ENCODE results near the gene GNPTG. TPM values are rescaled to one million over a fixed set of nuclear protein-coding genes. Genes with fewer than 3 reads are reported as not detected.
"Not testable (repeated sequence)": the region's sequence is repeated elsewhere in the genome, so short reads cannot be mapped to it uniquely, and the experiment has no call there.

GNPTG gene
- total RNA-seq, 1 donor from 2014 or later = 101 TPM

GRCh38 chr16:1319041-1319440, 32.7 kb upstream of the GNPTG start:
- no peak for DNase-seq (ENCODE audit: low read depth)

- no peak for DNase-seq (ENCODE audit: low read depth)
These were observed 31.6 kb upstream of the GNPTG start for GRCh38 chr16:1320097-1320496.

- no peak for DNase-seq (ENCODE audit: low read depth)
These were observed 31.0 kb upstream of the GNPTG start for GRCh38 chr16:1320658-1321240.

GRCh38 chr16:1322407-1322806, 29.3 kb upstream of the GNPTG start:
- DNase-seq (ENCODE audit: low read depth) = no peak

- no peak for DNase-seq (ENCODE audit: low read depth)
These were observed 28.2 kb upstream of the GNPTG start for GRCh38 chr16:1323296-1324239.

GRCh38 chr16:1324286-1324826, 27.4 kb upstream of the GNPTG start:
- no peak for DNase-seq (ENCODE audit: low read depth)

- DNase-seq (ENCODE audit: low read depth) = no peak
These were observed 26.5 kb upstream of the GNPTG start for GRCh38 chr16:1325261-1325660.

GRCh38 chr16:1325673-1326371, 25.9 kb upstream of the GNPTG start:
- no peak for DNase-seq (ENCODE audit: low read depth)

GRCh38 chr16:1326391-1326790, 25.3 kb upstream of the GNPTG start:
- no peak for DNase-seq (ENCODE audit: low read depth)

GRCh38 chr16:1326946-1327618, 24.6 kb upstream of the GNPTG start:
- no peak for DNase-seq (ENCODE audit: low read depth)

GRCh38 chr16:1327619-1327947, 24.1 kb upstream of the GNPTG start:
- no peak for DNase-seq (ENCODE audit: low read depth)

- DNase-seq (ENCODE audit: low read depth) = not testable (repeated sequence)
These were observed 23.6 kb upstream of the GNPTG start for GRCh38 chr16:1328136-1328535.

- DNase-seq (ENCODE audit: low read depth) = not testable (repeated sequence)
These were observed 22.8 kb upstream of the GNPTG start for GRCh38 chr16:1328961-1329360.

GRCh38 chr16:1330260-1330914, 21.3 kb upstream of the GNPTG start:
- no peak for DNase-seq (ENCODE audit: low read depth)

- DNase-seq (ENCODE audit: low read depth) = no peak
These were observed 20.6 kb upstream of the GNPTG start for GRCh38 chr16:1330931-1331711.

- DNase-seq (ENCODE audit: low read depth) = peak; percentile 92
These were observed 19.8 kb upstream of the GNPTG start for GRCh38 chr16:1331712-1332617.

- DNase-seq (ENCODE audit: low read depth) = no peak
These were observed 19.0 kb upstream of the GNPTG start for GRCh38 chr16:1332618-1333148.

GRCh38 chr16:1333149-1333812, 18.4 kb upstream of the GNPTG start, which contains the start of gene BAIAP3:
TSS of gene BAIAP3 (plus strand) at chr16:1333645. CDS start at chr16:1338550, 4,905 bp downstream.
- no peak for DNase-seq (ENCODE audit: low read depth)
